Gastroesophageal sphincter (tissue), 3 donors: Measurements from ENCODE around the gene CWC25.

Source experiments
- EP300 ChIP-seq: sonication (generic); formaldehyde crosslinking; IDR thresholded peaks from one replicate; pipeline ENCODE4 v1.6.1; 2017; ENCODE audit warnings: antibody characterized with exemption, mild to moderate bottlenecking
- POLR2A ChIP-seq, 2 donors: fragments of 450-650 bp; IDR thresholded peaks; one replicate each; pipeline ENCODE4 v1.6.1; 2017; ENCODE audit warnings: antibody characterized with exemption in 2 of 2, mild to moderate bottlenecking in 2 of 2, moderate library complexity in 1 of 2
- POLR2AphosphoS5 ChIP-seq: sonication (generic); formaldehyde crosslinking; IDR thresholded peaks from one replicate; pipeline ENCODE4 v1.6.1; 2017; ENCODE audit warnings: antibody characterized with exemption
- TF ChIP-seq, protein P1 (sequence below), 4 experiments: fragments of 200-600 bp in 2 of 4; fragments of 450-650 bp in 2 of 4; sonication (generic) in 1 of 4; IDR thresholded peaks; one replicate each; pipeline ENCODE4 v1.5.1; 2017 to 2019; ENCODE audit warnings: antibody characterized with exemption in 4 of 4, mild to moderate bottlenecking in 2 of 4, moderate library complexity in 2 of 4

DNA sequence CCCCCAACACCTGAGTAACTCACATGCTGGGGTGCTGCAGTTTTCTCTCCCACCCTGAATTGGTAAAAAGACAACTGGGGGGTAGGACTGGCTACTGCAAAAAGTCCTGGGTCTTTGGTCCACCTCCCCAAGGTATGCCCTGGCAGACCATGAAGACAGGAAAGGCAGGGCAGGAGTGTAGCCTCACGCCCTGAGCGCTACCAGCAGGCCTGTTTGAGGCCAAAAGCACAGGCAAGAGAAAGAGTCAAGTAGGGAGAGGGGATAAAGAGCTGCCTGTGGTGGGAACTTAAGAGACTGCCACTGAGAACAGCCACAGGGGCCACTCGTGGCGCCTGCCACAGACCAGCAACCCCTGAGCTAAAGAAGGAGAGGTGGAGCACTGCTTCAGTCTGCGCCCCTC, 58.8 kb downstream of the CWC25 start:
- TF ChIP-seq, protein P1, sequence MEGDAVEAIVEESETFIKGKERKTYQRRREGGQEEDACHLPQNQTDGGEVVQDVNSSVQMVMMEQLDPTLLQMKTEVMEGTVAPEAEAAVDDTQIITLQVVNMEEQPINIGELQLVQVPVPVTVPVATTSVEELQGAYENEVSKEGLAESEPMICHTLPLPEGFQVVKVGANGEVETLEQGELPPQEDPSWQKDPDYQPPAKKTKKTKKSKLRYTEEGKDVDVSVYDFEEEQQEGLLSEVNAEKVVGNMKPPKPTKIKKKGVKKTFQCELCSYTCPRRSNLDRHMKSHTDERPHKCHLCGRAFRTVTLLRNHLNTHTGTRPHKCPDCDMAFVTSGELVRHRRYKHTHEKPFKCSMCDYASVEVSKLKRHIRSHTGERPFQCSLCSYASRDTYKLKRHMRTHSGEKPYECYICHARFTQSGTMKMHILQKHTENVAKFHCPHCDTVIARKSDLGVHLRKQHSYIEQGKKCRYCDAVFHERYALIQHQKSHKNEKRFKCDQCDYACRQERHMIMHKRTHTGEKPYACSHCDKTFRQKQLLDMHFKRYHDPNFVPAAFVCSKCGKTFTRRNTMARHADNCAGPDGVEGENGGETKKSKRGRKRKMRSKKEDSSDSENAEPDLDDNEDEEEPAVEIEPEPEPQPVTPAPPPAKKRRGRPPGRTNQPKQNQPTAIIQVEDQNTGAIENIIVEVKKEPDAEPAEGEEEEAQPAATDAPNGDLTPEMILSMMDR (IDR thresholded peaks at IDR 0.05): no peak
- TF ChIP-seq POLR2AphosphoS5 (no peak), EP300 (no peak), POLR2A (IDR thresholded peaks at IDR 0.05) (no peak)
